ENCODE data around the gene NIPBL.

DNA sequence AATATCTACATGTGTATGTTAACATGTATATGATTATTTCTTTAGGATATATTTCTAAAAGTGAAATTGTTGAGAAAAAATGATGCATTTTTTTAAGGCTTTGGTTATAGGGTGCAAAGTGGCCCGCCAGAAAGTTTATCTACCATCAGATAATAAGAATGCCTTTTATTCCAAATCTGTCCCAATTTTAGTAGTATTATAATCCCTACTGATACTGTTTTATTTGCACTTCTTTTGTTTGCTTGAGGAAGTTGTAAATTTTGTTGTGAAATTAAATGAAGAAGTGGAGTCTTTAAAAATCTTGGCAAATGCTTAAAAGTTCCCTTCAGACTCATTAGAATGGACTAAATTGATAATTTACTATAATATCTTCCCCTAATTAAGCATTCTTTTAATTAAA, 73.0 kb downstream of the NIPBL start:
- TF ChIP-seq, protein P1, sequence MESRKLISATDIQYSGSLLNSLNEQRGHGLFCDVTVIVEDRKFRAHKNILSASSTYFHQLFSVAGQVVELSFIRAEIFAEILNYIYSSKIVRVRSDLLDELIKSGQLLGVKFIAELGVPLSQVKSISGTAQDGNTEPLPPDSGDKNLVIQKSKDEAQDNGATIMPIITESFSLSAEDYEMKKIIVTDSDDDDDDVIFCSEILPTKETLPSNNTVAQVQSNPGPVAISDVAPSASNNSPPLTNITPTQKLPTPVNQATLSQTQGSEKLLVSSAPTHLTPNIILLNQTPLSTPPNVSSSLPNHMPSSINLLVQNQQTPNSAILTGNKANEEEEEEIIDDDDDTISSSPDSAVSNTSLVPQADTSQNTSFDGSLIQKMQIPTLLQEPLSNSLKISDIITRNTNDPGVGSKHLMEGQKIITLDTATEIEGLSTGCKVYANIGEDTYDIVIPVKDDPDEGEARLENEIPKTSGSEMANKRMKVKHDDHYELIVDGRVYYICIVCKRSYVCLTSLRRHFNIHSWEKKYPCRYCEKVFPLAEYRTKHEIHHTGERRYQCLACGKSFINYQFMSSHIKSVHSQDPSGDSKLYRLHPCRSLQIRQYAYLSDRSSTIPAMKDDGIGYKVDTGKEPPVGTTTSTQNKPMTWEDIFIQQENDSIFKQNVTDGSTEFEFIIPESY (IDR thresholded peaks at IDR 0.05; ENCODE audit: borderline replicate concordance, low read depth): no peak
- TF ChIP-seq RAD21 (IDR thresholded peaks at IDR 0.05; ENCODE audit: low read length): no peak
- TF ChIP-seq, protein P2, sequence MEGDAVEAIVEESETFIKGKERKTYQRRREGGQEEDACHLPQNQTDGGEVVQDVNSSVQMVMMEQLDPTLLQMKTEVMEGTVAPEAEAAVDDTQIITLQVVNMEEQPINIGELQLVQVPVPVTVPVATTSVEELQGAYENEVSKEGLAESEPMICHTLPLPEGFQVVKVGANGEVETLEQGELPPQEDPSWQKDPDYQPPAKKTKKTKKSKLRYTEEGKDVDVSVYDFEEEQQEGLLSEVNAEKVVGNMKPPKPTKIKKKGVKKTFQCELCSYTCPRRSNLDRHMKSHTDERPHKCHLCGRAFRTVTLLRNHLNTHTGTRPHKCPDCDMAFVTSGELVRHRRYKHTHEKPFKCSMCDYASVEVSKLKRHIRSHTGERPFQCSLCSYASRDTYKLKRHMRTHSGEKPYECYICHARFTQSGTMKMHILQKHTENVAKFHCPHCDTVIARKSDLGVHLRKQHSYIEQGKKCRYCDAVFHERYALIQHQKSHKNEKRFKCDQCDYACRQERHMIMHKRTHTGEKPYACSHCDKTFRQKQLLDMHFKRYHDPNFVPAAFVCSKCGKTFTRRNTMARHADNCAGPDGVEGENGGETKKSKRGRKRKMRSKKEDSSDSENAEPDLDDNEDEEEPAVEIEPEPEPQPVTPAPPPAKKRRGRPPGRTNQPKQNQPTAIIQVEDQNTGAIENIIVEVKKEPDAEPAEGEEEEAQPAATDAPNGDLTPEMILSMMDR (IDR thresholded peaks at IDR 0.05): no peak
- TF ChIP-seq RFX5 (IDR thresholded peaks at IDR 0.05; ENCODE audit: low read length): no peak
- no peak for TF ChIP-seq NFIC (IDR thresholded peaks at IDR 0.05; ENCODE audit: borderline replicate concordance)
- TF ChIP-seq POLR2AphosphoS5 (IDR thresholded peaks at IDR 0.05; ENCODE audit: low read depth, low read length): no peak
- no peak for TF ChIP-seq TAF1 (IDR thresholded peaks at IDR 0.05; ENCODE audit: borderline replicate concordance, low read depth, low read length)
- TF ChIP-seq EP300 (IDR thresholded peaks at IDR 0.05; ENCODE audit: borderline replicate concordance in 1 of 2, low read depth in 1 of 2, low read length in 1 of 2): no peak
- no peak for TF ChIP-seq EZH2phosphoT487 (IDR thresholded peaks at IDR 0.05; ENCODE audit: borderline replicate concordance, low read depth)
- TF ChIP-seq YY1 (IDR thresholded peaks at IDR 0.05; ENCODE audit: low read depth): no peak
- no peak for TF ChIP-seq MXI1 (IDR thresholded peaks at IDR 0.05; ENCODE audit: low read depth, low read length)
- TF ChIP-seq, protein P3, sequence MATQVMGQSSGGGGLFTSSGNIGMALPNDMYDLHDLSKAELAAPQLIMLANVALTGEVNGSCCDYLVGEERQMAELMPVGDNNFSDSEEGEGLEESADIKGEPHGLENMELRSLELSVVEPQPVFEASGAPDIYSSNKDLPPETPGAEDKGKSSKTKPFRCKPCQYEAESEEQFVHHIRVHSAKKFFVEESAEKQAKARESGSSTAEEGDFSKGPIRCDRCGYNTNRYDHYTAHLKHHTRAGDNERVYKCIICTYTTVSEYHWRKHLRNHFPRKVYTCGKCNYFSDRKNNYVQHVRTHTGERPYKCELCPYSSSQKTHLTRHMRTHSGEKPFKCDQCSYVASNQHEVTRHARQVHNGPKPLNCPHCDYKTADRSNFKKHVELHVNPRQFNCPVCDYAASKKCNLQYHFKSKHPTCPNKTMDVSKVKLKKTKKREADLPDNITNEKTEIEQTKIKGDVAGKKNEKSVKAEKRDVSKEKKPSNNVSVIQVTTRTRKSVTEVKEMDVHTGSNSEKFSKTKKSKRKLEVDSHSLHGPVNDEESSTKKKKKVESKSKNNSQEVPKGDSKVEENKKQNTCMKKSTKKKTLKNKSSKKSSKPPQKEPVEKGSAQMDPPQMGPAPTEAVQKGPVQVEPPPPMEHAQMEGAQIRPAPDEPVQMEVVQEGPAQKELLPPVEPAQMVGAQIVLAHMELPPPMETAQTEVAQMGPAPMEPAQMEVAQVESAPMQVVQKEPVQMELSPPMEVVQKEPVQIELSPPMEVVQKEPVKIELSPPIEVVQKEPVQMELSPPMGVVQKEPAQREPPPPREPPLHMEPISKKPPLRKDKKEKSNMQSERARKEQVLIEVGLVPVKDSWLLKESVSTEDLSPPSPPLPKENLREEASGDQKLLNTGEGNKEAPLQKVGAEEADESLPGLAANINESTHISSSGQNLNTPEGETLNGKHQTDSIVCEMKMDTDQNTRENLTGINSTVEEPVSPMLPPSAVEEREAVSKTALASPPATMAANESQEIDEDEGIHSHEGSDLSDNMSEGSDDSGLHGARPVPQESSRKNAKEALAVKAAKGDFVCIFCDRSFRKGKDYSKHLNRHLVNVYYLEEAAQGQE (IDR thresholded peaks at IDR 0.05; ENCODE audit: low read depth, low read length): no peak
- TF ChIP-seq TEAD4 (IDR thresholded peaks at IDR 0.05; ENCODE audit: borderline replicate concordance, insufficient read depth): no peak

Data from SK-N-SH (cell line).